ENCODE measurements around the gene F2RL2. TPM values are rescaled to one million over a fixed set of nuclear protein-coding genes. Genes with fewer than 3 reads are reported as not detected.
"Not testable (repeated sequence)": the region's sequence is repeated elsewhere in the genome, so short reads cannot be mapped to it uniquely, and the experiment has no call there.

The F2RL2 gene
- polyA plus RNA-seq, 6 donors from 2014 or later: 0.08 to 0.25 (median 0.17) TPM; not detected in 2

GRCh38 chr5:76612942-76613341 is 10.3 kb downstream of the F2RL2 start:
- Mint-ChIP-seq H3K27ac (no peak overlapping the region), H3K9me3 (no peaks in the 10 kb centered on the region), H3K36me3 (peaks cover 0 to 8% of the 10 kb centered on the region in 2 donors), H3K4me3 (no peak overlapping the region), H3K4me1 (peaks cover 0 to 13% (median 7%) of the 10 kb centered on the region in 3 donors), H3K27me3 (no peaks in the 10 kb centered on the region)
- DNase-seq (no peak), ATAC-seq (ENCODE audit: low read depth in 2 of 2) (no peak)

- no peak for ATAC-seq (ENCODE audit: low read depth in 2 of 2)
- no peak for DNase-seq
- no peaks in the 10 kb centered on the region for H3K36me3 Mint-ChIP-seq
Observed at GRCh38 chr5:76610196-76610595, 13.0 kb downstream of the F2RL2 start.

GRCh38 chr5:76608833-76609232 is 14.4 kb downstream of the F2RL2 start:
- ATAC-seq (ENCODE audit: low read depth in 2 of 2): peak; percentile 85 to 87
- peak; percentile 25 for DNase-seq
- Mint-ChIP-seq H3K27ac (peak overlapping the region in 4 of 6 donors; percentile 47 to 91 (median 80)), H3K36me3 (no peaks in the 10 kb centered on the region), H3K4me3 (no peak overlapping the region), H3K27me3 (no peaks in the 10 kb centered on the region), H3K4me1 (peaks cover 6 to 28% (median 11%) of the 10 kb centered on the region in 3 donors), H3K9me3 (no peaks in the 10 kb centered on the region)

More at GRCh38 chr5:76610196-76610595, 13.0 kb downstream of the F2RL2 start:
- Mint-ChIP-seq H3K4me3 (no peak overlapping the region), H3K27ac (no peak overlapping the region), H3K4me1 (peaks cover 6 to 28% (median 11%) of the 10 kb centered on the region in 3 donors), H3K27me3 (no peaks in the 10 kb centered on the region), H3K9me3 (no peaks in the 10 kb centered on the region)

- ATAC-seq (ENCODE audit: low read depth in 2 of 2) (peak; percentile 20 to 29), DNase-seq (no peak)
- peak overlapping the region in 4 of 6 donors; percentile 27 to 94 (median 54) for H3K27ac Mint-ChIP-seq
- H3K27me3 Mint-ChIP-seq: no peaks in the 10 kb centered on the region
- peaks cover 6 to 31% (median 11%) of the 10 kb centered on the region in 3 donors for H3K4me1 Mint-ChIP-seq
- H3K9me3 Mint-ChIP-seq: no peaks in the 10 kb centered on the region
- H3K4me3 Mint-ChIP-seq: peak overlapping the region in 3 of 8 donors; percentile 25 to 86 (median 42)
- no peaks in the 10 kb centered on the region for H3K36me3 Mint-ChIP-seq
Observed at GRCh38 chr5:76607353-76607871, 15.8 kb downstream of the F2RL2 start.

- ATAC-seq (ENCODE audit: low read depth in 2 of 2) (no peak), DNase-seq (no peak)
- no peaks in the 10 kb centered on the region for H3K9me3 Mint-ChIP-seq
- peaks cover 6 to 36% (median 11%) of the 10 kb centered on the region in 3 donors for H3K4me1 Mint-ChIP-seq
- H3K27ac Mint-ChIP-seq: peak overlapping the region in 3 of 6 donors; percentile 10 to 94 (median 36)
- H3K36me3 Mint-ChIP-seq: no peaks in the 10 kb centered on the region
- no peaks in the 10 kb centered on the region for H3K27me3 Mint-ChIP-seq
- H3K4me3 Mint-ChIP-seq: peak overlapping the region in 1 of 8 donors; percentile 86
Observed at GRCh38 chr5:76606701-76607100, 16.5 kb downstream of the F2RL2 start.

GRCh38 chr5:76604838-76605237 is 18.4 kb downstream of the F2RL2 start:
- H3K9me3 Mint-ChIP-seq: no peaks in the 10 kb centered on the region
- ATAC-seq (ENCODE audit: low read depth in 2 of 2) (no peak), DNase-seq (no peak)
- no peaks in the 10 kb centered on the region for H3K27me3 Mint-ChIP-seq
- H3K4me3 Mint-ChIP-seq: no peak overlapping the region
- H3K36me3 Mint-ChIP-seq: no peaks in the 10 kb centered on the region
- H3K27ac Mint-ChIP-seq: no peak overlapping the region
- peaks cover 6 to 36% (median 11%) of the 10 kb centered on the region in 3 donors for H3K4me1 Mint-ChIP-seq

GRCh38 chr5:76603991-76604390 is 19.2 kb downstream of the F2RL2 start:
- not testable (repeated sequence) for H3K27ac Mint-ChIP-seq; H3K9me3 Mint-ChIP-seq; DNase-seq; H3K4me3 Mint-ChIP-seq; H3K27me3 Mint-ChIP-seq; ATAC-seq (ENCODE audit: low read depth in 2 of 2); H3K36me3 Mint-ChIP-seq
- H3K4me1 Mint-ChIP-seq: peaks cover 6 to 33% (median 11%) of the 10 kb centered on the region in 3 donors

GRCh38 chr5:76602094-76602726 is 21.0 kb downstream of the F2RL2 start:
- no peak for ATAC-seq (ENCODE audit: low read depth in 2 of 2)
- H3K27ac Mint-ChIP-seq: peak overlapping the region in 3 of 6 donors; percentile 33 to 64 (median 43)
- no peaks in the 10 kb centered on the region for H3K27me3 Mint-ChIP-seq
- no peaks in the 10 kb centered on the region for H3K36me3 Mint-ChIP-seq
- no peak for DNase-seq
- no peak overlapping the region for H3K4me3 Mint-ChIP-seq
- no peaks in the 10 kb centered on the region for H3K9me3 Mint-ChIP-seq
- peaks cover 0 to 15% (median under 1%) of the 10 kb centered on the region in 3 donors for H3K4me1 Mint-ChIP-seq

GRCh38 chr5:76601470-76601869 is 21.7 kb downstream of the F2RL2 start:
- Mint-ChIP-seq H3K27me3 (no peaks in the 10 kb centered on the region), H3K4me1 (peaks cover 0 to 8% (median 0%) of the 10 kb centered on the region in 3 donors), H3K4me3 (no peak overlapping the region), H3K36me3 (no peaks in the 10 kb centered on the region), H3K27ac (peak overlapping the region in 1 of 6 donors; percentile 64), H3K9me3 (no peaks in the 10 kb centered on the region)
- DNase-seq: peak; percentile 42
- ATAC-seq (ENCODE audit: low read depth in 2 of 2): peak; percentile 53 to 60

GRCh38 chr5:76600716-76601115 is 22.5 kb downstream of the F2RL2 start:
- ATAC-seq (ENCODE audit: low read depth in 2 of 2) (no peak), DNase-seq (no peak)
- peaks cover 0 to 8% (median 0%) of the 10 kb centered on the region in 3 donors for H3K4me1 Mint-ChIP-seq
- no peak overlapping the region for H3K4me3 Mint-ChIP-seq
- peak overlapping the region in 1 of 6 donors; percentile 33 for H3K27ac Mint-ChIP-seq
- no peaks in the 10 kb centered on the region for H3K36me3 Mint-ChIP-seq
- no peaks in the 10 kb centered on the region for H3K27me3 Mint-ChIP-seq
- no peaks in the 10 kb centered on the region for H3K9me3 Mint-ChIP-seq

- no peak for DNase-seq
- Mint-ChIP-seq H3K4me1 (peaks cover 0 to 6% (median 0%) of the 10 kb centered on the region in 3 donors), H3K36me3 (peaks cover 0 to 4% of the 10 kb centered on the region in 2 donors), H3K27me3 (no peaks in the 10 kb centered on the region), H3K4me3 (no peak overlapping the region), H3K27ac (no peak overlapping the region), H3K9me3 (no peaks in the 10 kb centered on the region)
- ATAC-seq (ENCODE audit: low read depth in 2 of 2): no peak
Observed at GRCh38 chr5:76598531-76598930, 24.7 kb downstream of the F2RL2 start.

- Mint-ChIP-seq H3K36me3 (peaks cover 12 to 20% of the 10 kb centered on the region in 2 donors), H3K9me3 (no peaks in the 10 kb centered on the region), H3K4me1 (no peaks in the 10 kb centered on the region), H3K27me3 (no peaks in the 10 kb centered on the region), H3K27ac (peak overlapping the region in 1 of 6 donors; percentile 23), H3K4me3 (no peak overlapping the region)
- ATAC-seq (ENCODE audit: low read depth in 2 of 2): no peak
- no peak for DNase-seq
Observed at GRCh38 chr5:76595755-76596481, 27.3 kb downstream of the F2RL2 start.

GRCh38 chr5:76594107-76594506 is 29.1 kb downstream of the F2RL2 start:
- Mint-ChIP-seq H3K9me3 (no peaks in the 10 kb centered on the region), H3K4me1 (no peaks in the 10 kb centered on the region), H3K36me3 (peaks cover 12 to 20% of the 10 kb centered on the region in 2 donors), H3K27me3 (no peaks in the 10 kb centered on the region), H3K4me3 (no peak overlapping the region), H3K27ac (no peak overlapping the region)
- no peak for DNase-seq
- no peak for ATAC-seq (ENCODE audit: low read depth in 2 of 2)

GRCh38 chr5:76592692-76593091 is 30.5 kb downstream of the F2RL2 start:
- H3K4me1 Mint-ChIP-seq: no peaks in the 10 kb centered on the region
- H3K36me3 Mint-ChIP-seq: peaks cover 12 to 20% of the 10 kb centered on the region in 2 donors
- DNase-seq (no peak), ATAC-seq (ENCODE audit: low read depth in 2 of 2) (no peak)
- no peaks in the 10 kb centered on the region for H3K27me3 Mint-ChIP-seq
- no peak overlapping the region for H3K27ac Mint-ChIP-seq
- H3K9me3 Mint-ChIP-seq: no peaks in the 10 kb centered on the region
- H3K4me3 Mint-ChIP-seq: no peak overlapping the region
